GM12873 (cell line): ENCODE measurements around the gene FGF14.

Source experiments
- CTCF ChIP-seq: IDR thresholded peaks from 2 replicates; pipeline ENCODE4 v1.5.1; 2012; ENCODE audit warnings: low read depth, mild to moderate bottlenecking, moderate library complexity, low read length, control low read depth; ENCODE audit not compliant: insufficient read depth; ENCODE audit errors: missing control alignments

Gene FGF14

GRCh38 chr13:101875717-101876393 lies 526.0 kb downstream of the FGF14 start:
- TF ChIP-seq CTCF: no peak

GRCh38 chr13:101875091-101875490 lies 526.8 kb downstream of the FGF14 start:
- no peak for TF ChIP-seq CTCF

DNA sequence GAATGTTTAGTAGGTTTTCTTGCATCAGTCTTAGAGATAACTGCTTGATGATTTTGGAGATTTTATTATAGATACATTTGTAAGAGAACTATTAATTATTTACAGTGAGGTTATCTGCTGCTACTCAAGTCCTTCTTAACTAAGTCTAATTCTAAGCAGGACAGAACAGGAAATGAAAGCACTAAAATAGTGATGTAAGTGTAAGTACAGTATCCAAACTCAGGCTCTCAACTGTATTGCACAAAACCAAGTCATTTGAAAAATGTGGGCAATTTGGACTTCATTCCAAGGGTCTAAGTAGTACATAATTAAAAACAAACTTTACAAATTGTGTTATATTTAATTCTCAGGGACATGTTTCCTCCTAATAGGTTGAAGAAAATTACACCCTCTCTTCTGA lies 532.3 kb downstream of the FGF14 start:
- TF ChIP-seq CTCF: no peak

GRCh38 chr13:101868585-101869469 lies 533.0 kb downstream of the FGF14 start:
- no peak for TF ChIP-seq CTCF

DNA sequence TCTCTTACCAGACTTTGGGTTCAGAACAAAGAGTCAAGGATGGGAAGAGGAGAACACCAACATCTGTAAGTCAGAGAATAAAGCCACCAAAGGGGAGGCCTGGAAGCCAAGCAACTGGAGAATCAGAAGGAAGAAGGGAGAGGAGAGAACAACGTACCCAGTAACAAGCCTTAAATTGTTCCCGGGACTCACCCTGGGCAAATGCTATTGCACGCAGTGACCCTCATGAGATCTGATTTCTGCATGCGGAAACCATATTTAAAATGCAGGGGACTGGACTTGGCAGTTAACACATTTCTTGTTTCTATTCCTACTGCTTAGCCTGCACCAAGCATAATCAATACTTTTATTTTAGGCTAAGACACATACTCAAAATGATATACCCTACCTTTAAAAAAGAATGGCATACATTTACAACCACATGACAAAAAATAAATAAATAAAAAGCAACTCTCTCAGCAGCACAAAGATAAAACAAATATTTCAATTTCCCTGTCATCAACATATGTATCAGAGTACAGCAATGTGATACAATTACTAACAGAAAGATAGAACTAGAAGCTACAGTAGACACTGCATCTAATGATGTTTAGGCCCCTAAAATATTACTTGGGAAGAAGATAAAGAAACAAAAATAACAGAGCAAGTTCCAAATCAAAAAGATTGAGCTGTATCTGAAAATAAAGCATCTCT lies 534.8 kb downstream of the FGF14 start:
- TF ChIP-seq CTCF: no peak

- TF ChIP-seq CTCF: no peak
Observed at GRCh38 chr13:101858860-101859259, 543.0 kb downstream of the FGF14 start.

- no peak for TF ChIP-seq CTCF
Observed at GRCh38 chr13:101846701-101847100, 555.1 kb downstream of the FGF14 start.
